Fibroblast of the aortic adventitia (primary cell): ENCODE measurements around the gene COX8A. TPM values are rescaled to one million over a fixed set of nuclear protein-coding genes. Genes with fewer than 3 reads are reported as not detected.
"Not testable (repeated sequence)": the region's sequence is repeated elsewhere in the genome, so short reads cannot be mapped to it uniquely, and the experiment has no call there.

Experiments
- DNase-seq: peaks from one replicate; pipeline ENCODE4 v3.0.0-alpha.2; 2010; ENCODE audit warnings: low read depth
- H3K4me3 ChIP-seq: 2 replicates; pipeline ENCODE4 v1.5.1; 2011; ENCODE audit warnings: low read depth, mild to moderate bottlenecking, control low read depth, low read length, moderate library complexity
- total RNA-seq: library from RNA; depleted of rRNA; stranded (reverse); fragments of >200 nt; gene quantifications from 2 replicates; pipeline ENCODE4 v1.2.3, GENCODE V29; 2012; ENCODE audit warnings: low replicate concordance
- TF ChIP-seq, protein P1 (sequence below): IDR thresholded peaks from 2 replicates; pipeline ENCODE4 v1.5.1; 2011; ENCODE audit warnings: mild to moderate bottlenecking, low read length, control low read depth, inconsistent platforms; ENCODE audit not compliant: insufficient read depth

The COX8A gene
- total RNA-seq, 1 donor, result 252 TPM

DNA sequence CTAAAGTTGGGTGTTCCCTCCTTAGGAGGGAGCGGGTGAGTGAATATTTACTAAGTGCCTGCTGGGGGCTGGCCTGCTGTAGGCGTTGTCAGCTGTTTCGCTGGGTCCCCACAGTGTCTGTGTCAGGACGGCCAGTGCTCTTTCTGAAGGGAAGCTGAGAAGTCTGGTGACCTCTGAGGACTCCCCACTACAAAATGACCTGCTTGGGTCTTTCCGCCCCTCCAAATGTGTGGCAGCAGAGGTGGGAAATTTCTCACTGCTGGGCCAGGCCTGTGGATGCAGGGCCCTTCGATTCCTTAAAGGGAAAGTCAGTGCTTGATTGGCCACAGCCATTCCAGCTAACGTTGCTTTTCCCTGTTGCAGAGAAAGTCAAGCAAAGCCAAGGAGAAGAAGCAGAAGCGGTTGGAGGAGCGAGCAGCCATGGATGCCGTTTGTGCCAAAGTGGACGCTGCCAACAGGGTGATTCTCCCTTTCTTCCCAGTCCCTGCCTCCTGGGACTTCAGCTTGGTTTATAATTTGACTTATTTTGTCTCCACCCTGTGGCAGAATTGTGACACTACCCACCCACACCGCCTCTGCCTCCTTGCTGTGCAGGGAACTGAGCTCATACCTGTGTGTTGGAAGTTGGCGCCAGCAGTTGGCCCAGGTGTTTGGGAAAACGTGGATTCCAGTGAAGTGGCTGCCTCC, 28.8 kb upstream of the COX8A start:
- H3K4me3 ChIP-seq, result peak overlapping the region; percentile 39
- TF ChIP-seq, protein P1, sequence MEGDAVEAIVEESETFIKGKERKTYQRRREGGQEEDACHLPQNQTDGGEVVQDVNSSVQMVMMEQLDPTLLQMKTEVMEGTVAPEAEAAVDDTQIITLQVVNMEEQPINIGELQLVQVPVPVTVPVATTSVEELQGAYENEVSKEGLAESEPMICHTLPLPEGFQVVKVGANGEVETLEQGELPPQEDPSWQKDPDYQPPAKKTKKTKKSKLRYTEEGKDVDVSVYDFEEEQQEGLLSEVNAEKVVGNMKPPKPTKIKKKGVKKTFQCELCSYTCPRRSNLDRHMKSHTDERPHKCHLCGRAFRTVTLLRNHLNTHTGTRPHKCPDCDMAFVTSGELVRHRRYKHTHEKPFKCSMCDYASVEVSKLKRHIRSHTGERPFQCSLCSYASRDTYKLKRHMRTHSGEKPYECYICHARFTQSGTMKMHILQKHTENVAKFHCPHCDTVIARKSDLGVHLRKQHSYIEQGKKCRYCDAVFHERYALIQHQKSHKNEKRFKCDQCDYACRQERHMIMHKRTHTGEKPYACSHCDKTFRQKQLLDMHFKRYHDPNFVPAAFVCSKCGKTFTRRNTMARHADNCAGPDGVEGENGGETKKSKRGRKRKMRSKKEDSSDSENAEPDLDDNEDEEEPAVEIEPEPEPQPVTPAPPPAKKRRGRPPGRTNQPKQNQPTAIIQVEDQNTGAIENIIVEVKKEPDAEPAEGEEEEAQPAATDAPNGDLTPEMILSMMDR, result peak; percentile 76
- DNase-seq, result peak; percentile 88

DNA sequence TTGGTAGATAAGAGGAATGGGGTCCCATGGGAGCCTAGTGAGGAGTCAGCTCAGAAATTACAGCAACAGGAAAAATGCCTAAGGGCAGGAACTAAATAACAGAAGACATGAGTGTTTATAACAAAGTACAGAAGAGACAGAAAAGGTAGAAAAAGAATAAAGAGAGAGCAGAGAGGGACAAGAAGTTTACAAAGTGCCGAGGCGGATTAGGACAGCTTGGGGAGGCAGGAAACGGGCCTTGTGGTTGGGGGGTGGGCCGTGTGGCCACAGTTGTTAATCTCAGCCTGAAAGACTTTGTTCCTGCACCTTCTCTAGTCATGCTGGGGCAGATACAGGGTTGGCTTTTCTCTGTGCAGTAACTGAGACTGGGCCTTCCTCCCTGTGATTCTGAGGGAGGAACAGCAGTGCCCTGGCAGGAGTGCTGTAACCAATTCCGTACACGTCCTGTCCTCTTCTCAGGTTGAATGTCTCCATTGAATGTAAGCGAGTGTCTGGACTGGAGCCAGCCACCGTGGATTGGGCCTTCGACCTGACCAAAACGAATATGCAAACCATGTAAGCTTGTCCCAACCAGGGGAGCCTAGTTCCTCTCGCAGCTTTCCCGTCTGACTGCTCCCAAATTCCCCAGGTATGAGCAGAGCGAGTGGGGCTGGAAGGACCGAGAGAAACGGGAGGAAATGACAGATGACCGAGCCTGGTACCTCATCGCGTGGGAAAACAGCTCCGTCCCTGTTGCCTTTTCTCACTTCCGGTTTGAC, 22.5 kb upstream of the COX8A start:
- TF ChIP-seq, protein P1, result no peak
- no peak overlapping the region for H3K4me3 ChIP-seq
- no peak for DNase-seq

DNA sequence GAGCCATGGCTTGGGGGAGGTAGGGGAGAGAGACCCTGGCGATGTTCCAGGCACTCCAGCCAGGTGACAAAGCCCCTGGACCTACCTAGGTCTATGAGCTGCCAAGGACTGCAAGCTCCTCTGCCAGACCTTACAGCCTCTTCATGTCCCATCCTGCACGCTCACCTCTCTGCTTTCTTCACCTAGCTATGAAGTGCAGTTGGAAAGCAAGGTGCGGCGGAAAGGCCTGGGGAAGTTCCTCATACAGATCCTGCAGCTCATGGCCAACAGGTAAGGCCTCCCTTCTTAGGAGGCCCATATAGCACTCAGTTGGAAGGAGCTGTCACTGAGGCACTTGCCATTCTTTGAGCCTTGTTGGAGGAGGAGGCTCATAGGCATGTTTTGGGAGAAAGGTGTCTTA, 21.9 kb upstream of the COX8A start:
- DNase-seq, result no peak
- TF ChIP-seq, protein P1, result no peak

DNA sequence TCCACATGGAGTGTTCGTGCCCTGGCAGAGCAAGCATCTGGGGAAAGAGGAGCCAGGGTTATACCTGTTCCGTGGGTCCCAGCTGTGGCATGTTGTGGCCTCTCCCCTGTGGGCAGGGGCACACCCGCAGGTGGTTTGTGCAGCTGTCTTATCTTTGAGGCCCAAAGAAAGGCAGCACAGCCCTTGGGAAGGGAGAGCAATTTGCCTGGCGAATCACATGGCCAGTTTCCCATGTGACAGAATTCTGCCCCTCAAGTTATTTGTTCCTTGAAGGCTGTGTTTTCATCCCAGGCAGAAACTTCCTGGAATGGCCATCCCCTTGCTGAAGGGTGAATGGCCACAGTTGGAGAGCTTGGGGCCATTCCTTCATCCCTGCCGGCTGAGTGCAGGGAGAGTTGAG, 16.4 kb upstream of the COX8A start:
- no peak for DNase-seq
- TF ChIP-seq, protein P1, result no peak
- no peak overlapping the region for H3K4me3 ChIP-seq

More for the DNA sequence above, 21.9 kb upstream of the COX8A start:
- H3K4me3 ChIP-seq, result no peak overlapping the region

DNA sequence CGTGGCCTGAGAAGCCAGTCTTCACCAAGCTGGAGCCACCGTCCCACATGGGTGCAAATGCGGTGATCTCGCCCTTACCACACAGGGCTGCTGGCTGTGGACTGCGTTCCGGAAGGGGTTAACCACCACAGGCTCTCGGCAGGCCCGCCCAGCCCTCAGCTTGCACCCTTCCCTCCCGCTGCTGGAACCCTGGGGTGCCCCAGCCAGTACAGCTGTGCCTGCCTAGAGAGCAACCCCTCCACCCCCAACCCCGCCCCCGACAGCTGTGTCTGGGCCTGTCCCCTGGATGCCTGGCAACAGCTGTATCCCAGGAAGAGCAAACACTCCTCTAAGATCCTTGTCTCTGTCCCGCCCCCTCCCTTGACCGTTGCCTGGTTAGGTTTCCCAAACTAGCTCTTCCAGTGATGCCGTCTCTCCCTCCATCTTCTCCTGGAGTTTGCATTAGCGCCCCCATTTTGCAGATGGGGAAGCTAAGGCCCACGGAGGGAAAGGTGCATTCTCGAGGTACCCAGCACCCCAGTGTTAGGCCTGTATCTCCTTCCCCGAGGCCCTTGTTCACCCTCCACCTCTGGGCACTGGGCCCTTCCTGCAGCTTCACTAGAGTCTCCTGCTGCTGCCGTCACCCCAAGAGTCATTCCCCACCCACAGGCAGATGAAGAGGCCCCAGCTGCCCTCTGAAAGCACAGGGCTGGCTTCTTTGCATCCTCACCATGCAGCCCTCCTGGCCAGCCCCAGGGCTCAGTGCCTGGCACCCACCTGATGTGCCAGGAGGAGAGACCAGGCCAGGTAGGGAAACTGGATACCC, 12.6 kb upstream of the COX8A start:
- TF ChIP-seq, protein P1, result no peak
- H3K4me3 ChIP-seq, result no peak overlapping the region
- peak; percentile 27 for DNase-seq

DNA sequence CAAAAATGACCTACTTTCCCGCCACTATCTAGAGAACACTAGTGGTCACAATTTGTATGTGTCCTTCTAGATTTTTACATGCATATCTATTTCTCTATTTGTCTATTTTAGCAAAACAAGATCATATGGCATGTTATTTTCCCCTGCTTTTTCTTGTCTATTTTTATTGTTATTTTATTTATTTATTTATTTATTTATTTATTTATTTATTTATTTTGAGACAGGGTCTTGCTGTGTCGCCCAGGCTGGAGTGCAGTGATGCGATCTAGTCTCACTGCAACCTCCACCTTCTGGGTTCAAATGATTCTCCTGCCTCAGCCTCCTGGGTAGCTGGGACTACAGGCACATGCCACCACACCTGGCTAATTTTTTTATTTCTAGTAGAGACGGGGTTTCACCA, 10.5 kb upstream of the COX8A start:
- not testable (repeated sequence) for DNase-seq, H3K4me3 ChIP-seq

DNA sequence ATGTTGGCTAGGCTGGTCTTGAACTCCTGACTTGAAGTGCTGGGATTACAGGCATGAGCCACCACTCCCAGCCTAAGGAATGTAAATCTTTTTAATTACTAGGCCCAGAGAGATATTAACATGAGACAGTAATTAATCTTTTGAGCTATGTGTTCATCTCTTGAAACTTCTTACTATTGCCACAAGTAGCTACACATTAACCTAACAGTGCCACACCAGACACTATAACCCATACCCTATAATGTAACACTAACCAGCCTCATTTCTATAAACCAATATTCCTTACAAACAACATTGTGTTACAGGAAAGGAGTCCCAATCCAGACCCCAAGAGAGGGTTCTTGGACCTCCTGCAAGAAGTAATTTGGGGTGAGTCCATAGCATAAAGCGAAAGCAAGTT, 8.0 kb upstream of the COX8A start:
- no peak overlapping the region for H3K4me3 ChIP-seq

More for the DNA sequence above, 8.0 kb upstream of the COX8A start:
- DNase-seq, result no peak
- TF ChIP-seq, protein P1, result no peak
